Inflammatory macrophage treated with lipopolysaccharide for 4 hours (primary cell): Measurements from ENCODE around the gene ASCL3.
"Not testable (repeated sequence)": the region's sequence is repeated elsewhere in the genome, so short reads cannot be mapped to it uniquely, and the experiment has no call there.

ENCODE experiments used
- DNase-seq: peaks from one replicate; pipeline ENCODE4 v3.0.0-alpha.2; 2020

ASCL3 gene, protein sequence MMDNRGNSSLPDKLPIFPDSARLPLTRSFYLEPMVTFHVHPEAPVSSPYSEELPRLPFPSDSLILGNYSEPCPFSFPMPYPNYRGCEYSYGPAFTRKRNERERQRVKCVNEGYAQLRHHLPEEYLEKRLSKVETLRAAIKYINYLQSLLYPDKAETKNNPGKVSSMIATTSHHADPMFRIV

DNA sequence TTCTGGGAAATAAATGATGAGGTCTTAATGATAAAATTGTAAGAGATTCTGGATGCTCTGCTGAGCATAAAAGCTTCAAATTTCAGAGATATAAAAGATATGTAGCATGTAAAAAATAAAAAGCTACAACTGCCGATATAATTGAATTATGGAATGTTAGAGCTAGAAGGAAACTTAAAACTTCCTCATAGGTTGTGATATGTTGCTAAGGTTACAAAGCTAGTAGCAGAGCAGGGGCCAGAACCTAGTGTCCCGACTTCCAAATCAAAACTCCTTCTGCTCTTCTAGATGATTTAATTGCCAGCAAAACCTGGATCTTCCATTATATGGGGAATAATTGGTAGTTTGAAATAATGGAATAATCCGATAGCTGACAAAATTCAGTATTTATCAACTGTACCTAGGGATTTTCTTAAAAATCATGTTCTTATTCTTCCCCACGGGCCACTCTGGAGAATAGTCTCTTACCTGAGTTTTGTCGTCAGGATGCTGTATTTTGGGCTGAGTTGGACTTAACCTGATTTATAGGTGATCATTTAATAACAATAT lies at the start of gene ASCL3:
TSS of gene ASCL3 (minus strand) at position 499 of the 549 bp plus-strand sequence. CDS start 4,855 bp downstream, outside the sequence.
- DNase-seq: no peak

GRCh38 chr11:8989453-8989852 lies 46.6 kb upstream of the ASCL3 start:
- DNase-seq: peak; percentile 60

DNA sequence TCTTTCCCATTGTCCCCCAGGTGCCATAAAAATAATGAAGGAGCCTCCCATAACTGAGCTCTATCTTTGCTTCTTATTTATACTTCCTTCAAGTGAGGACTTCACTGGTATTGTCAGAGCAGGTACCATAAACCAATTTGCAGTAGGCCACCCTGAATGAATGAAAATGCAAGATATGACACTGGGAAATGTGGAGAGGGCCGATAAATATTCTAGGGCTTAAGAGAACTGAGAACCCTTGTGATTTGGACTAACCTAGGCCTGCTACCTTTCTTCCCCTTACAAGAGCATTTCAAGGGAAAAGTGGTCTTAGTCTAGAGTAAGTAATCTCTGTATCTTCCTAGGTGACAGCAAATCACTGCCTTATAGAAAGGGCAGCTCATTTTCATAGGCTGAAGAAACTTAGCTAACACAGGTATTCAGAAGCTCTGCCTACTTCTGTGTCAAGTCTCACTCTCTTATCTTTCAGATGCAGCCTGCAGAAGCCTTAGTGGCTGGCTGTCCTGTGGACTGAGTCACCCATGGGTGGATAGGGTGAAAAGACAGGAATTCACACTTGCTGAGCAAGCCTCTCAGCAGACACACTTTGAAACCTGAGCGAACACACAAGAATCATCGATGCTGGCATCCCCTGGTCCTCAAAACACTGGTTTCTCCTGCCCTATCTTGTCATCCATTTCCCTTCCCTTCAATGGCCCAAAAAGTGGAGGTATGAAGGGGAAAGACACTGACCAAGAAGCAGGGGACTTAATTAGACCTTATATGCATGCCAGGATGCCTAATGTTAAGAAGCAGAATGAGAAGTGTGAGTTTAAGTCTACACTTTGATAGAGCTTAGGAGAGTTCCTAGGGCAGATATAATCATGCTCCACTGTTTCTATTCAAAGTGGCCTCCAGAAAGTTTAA lies 45.8 kb upstream of the ASCL3 start:
- no peak for DNase-seq

- DNase-seq: no peak
These were observed 44.6 kb upstream of the ASCL3 start for GRCh38 chr11:8987446-8987845.

DNA sequence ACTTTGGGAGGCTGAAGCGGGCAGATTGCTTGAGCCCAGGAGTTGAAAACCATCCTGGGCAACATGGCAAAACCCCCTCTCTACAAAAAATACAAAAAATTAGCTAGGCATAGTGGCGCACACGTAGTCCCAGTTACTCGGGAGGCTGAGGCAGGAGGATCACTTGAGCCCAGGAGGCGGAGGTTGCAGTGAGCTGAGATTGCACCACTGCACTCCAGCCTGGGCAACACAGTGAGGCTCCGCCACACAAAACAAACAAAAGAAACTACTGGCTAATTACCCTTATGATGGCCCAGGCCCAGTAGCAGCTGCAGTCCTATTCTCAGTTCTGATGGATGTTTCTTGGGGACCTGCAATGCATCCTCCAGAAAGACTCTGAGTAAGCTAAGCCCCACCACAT lies 44.0 kb upstream of the ASCL3 start:
- not testable (repeated sequence) for DNase-seq

DNA sequence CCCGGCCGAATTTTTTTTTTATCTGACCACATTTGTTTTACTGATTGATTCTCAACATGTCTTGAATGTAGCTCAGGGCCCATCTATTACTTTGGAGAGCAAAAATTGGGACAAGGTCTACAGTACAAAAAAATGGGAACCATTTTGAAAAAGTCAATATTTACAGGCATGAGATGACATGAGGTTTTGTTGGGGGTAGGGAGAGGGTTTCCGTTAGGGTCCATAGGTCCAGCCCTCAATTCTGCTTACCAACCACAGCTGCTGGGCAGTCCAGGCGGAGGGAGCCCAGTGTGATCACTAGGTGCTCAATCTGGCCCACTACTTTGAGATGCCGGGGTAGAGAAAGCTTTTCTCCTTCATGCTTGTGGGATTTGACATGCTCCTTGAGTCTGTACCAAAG lies 42.6 kb upstream of the ASCL3 start:
- DNase-seq: no peak

DNA sequence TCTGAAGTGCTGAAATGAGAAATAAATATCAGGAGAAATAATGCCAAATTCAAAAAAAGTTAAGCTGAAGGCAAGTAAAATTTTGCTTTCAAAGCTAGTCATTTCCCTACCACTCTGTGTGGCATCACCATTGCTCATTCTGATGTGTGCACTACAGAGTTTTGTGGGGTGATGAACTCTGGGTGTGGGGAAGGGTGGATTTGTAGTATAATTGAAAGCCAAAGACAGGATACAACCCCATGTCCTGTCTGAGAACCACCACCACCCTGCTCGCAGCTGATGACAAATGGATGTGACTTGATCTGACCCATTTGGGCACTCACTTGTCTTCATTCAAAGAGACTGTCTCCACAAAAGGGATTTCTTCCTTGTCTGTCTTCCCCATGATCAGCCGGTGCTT lies 40.7 kb upstream of the ASCL3 start:
- no peak for DNase-seq

GRCh38 chr11:8980485-8980884 lies 37.7 kb upstream of the ASCL3 start:
- DNase-seq: no peak

GRCh38 chr11:8979365-8979764 lies 36.5 kb upstream of the ASCL3 start:
- DNase-seq: not testable (repeated sequence)

GRCh38 chr11:8973121-8973520 lies 30.3 kb upstream of the ASCL3 start:
- peak; percentile 10 for DNase-seq

- no peak for DNase-seq
These were observed 29.1 kb upstream of the ASCL3 start for GRCh38 chr11:8971924-8972316.

DNA sequence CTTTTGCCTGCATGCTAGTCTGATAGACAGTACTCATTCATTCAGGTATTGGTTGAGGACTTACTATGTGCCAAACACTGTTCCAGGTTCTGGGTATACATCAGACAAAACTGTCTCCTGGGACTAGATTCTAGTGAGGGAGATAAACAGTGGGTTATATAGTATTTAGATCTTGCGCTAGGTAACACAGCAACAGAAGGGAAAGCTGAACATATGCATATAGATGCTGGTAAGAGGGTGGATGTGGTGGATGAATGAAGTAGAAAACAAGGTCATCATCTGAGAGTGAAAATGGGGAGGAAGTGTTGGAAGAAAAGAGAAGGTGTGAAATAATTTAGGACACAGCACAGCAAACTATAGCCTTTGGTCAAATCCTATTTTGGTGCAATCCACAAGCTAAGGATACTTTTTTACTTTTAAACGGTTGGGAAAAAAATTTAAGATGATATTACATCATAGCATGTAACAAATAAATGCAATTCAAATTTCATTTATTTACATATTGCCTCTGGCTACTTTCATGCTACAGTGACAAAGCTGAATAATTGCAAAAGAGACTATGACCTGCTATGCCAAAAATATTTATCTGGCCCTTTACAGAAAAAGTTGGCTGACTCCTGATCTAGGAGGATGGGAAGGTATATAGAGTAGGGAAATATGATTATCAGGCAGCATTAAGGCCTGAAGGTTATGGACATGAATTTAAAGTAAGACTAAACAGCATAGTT lies 28.5 kb upstream of the ASCL3 start:
- no peak for DNase-seq

GRCh38 chr11:8967184-8967583 lies 24.4 kb upstream of the ASCL3 start:
- peak; percentile 72 for DNase-seq

DNA sequence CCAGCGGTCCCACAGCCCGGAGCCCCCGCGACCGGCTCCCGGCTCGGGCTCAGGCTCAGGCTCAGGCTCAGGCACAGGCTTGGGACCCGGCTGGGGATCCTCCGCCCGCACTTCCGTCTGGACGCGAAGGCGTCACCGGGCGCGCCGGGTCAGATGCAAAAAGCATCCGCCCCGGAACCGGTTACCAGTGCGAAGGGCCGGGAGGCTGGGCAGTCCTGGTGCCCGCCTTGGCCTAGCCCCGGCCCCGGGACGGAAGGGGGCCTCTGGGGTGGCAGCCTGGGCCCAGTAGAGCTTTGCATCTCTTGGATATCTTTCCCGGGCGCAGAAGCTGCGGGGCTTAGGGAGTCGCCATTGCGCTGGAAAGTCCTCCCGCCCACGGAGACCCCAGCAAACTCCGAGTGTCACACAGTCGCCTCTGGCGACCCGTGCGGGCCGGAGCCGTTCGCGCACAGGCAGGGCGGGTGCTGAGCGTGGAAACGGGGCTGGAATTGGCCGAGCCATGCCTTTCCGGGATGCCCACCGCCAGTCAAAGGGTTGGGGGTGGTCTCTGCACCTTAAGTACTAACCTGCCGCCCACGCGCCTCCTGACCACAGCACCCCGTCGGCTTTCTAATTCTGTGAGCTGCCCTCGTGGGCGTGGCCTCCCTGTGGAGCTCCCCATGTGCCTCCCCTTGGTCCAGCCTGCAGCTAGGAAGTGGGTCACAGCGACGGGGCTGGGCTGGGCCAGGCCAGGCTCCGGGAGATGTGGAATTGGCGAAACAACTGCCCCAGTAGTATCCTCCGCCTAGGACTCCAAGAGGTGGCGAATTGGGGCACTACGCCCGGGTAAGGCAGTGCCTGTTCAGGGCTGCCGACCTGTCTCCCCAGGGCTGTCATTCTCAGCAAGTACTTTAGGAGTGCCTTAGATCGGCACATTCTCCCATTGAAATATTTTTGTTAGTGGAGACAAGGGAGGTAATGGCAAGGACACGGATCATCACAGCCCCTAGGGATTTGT lies 21.8 kb upstream of the ASCL3 start, which contains the start of gene TMEM9B:
TSS of gene TMEM9B (minus strand) at position 119 of the 997 bp plus-strand sequence. CDS start 129 bp downstream, outside the sequence.
- DNase-seq: peak; percentile 94

GRCh38 chr11:8963569-8964323 lies 20.9 kb upstream of the ASCL3 start:
- peak; percentile 10 for DNase-seq

DNA sequence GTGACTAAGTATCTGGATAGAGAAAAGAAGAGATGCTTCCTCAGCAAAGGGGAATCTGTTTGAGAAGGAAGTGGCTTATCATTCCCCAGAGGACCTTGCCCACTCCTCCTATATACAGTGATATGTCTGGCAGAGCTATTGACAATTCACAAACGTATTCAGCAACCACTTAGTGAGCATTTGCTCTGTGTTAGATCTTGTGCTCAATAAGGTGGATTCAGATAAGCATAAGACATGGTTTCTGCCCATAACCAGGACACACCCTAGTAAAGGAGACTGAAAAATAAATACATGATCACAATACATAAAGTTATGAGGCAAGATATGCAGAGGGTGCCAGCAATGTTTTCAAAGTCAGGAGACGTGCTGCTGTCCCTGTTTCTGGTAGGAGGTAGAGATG lies 20.0 kb upstream of the ASCL3 start:
- no peak for DNase-seq

GRCh38 chr11:8961401-8961800 lies 18.6 kb upstream of the ASCL3 start:
- DNase-seq: peak; percentile 70

DNA sequence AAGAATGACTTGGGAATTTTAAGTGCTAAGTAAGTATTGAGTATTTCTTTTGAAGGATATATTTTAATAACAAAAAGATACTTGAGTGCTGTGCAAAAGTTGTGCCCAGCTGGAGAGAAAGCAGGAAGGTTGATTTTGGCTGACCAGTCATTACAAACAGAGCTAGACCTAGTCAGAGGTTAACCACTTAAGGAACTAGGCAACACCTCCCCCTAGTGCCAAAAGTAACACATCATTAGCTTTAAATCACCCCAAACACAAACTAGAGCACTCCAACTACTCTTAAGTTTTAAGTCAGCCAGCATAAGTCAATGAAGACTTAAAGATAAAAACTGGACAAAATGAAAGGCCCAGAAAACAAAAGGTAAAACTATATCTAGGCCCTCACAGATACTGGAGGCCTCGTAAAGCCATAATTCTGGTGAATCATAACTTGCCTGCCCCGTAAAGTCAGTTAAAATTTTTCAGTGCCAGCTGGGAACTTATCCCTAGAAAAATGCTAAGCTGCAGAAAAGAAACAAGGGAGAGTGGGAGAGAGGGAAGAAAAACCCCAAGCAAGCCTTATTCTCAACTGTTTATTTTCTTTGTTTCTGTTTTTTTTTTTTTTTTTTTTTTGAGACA lies 16.8 kb upstream of the ASCL3 start:
- peak; percentile 85 for DNase-seq

- no peak for DNase-seq
These were observed 14.0 kb upstream of the ASCL3 start for GRCh38 chr11:8956860-8957259.

DNA sequence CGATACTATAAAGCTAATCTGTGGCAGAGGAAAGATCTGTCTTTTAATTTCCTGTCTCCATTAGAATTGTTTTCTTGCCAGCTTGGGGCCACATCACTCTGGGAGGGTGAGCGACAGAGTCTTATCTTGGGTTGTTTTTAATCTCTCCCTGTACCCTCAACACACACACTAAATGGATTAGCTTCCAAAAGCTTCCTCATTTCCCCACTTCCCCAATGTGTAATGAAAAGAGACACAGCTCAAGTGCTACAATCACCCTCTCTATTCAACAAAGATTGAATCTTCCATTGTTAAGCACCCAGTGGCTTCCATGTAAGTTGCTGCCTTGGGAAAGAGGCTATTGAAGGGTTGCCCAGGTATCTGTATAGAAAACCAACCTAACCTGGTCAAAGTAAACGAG lies 6.1 kb upstream of the ASCL3 start:
- DNase-seq: no peak
